SIG-M5 treated with dmso at 0.1 percent for 504 hours (cell line): Measurements from ENCODE around the gene ALDH16A1.

ENCODE experiments used
- DNase-seq: peaks from one replicate; lab custom pipeline; 2025; ENCODE audit not compliant: unreplicated experiment; lab: John Stamatoyannopoulos, UW

Gene ALDH16A1

GRCh38 chr19:49487277-49488045, 34.4 kb downstream of the ALDH16A1 start, which contains the start of gene RPL13A:
TSS of gene RPL13A (plus strand) at chr19:49487608. CDS start at chr19:49487630, 22 bp downstream.
- DNase-seq, result peak; percentile 96

GRCh38 chr19:49488046-49488862, 35.2 kb downstream of the ALDH16A1 start:
- DNase-seq, result peak; percentile 38

GRCh38 chr19:49488863-49489537, 36.0 kb downstream of the ALDH16A1 start:
- DNase-seq, result no peak

- DNase-seq, result peak; percentile 46
Measured at GRCh38 chr19:49489601-49490167, 36.7 kb downstream of the ALDH16A1 start.

GRCh38 chr19:49490287-49491029, 37.4 kb downstream of the ALDH16A1 start:
- no peak for DNase-seq

- DNase-seq, result no peak
Measured at GRCh38 chr19:49491030-49491803, 38.2 kb downstream of the ALDH16A1 start.

- no peak for DNase-seq
Measured at GRCh38 chr19:49491804-49492572, 39.0 kb downstream of the ALDH16A1 start.

- peak; percentile 55 for DNase-seq
Measured at GRCh38 chr19:49492573-49493405, 39.8 kb downstream of the ALDH16A1 start.

- no peak for DNase-seq
Measured at GRCh38 chr19:49496574-49497008, 43.6 kb downstream of the ALDH16A1 start.

- peak; percentile 90 for DNase-seq
Measured at GRCh38 chr19:49497047-49497788, 44.2 kb downstream of the ALDH16A1 start.

- no peak for DNase-seq
Measured at GRCh38 chr19:49497789-49498103, 44.7 kb downstream of the ALDH16A1 start.

GRCh38 chr19:49498475-49498874, 45.5 kb downstream of the ALDH16A1 start:
- no peak for DNase-seq

- no peak for DNase-seq
Measured at GRCh38 chr19:49499030-49499670, 46.1 kb downstream of the ALDH16A1 start.

GRCh38 chr19:49502866-49503581, 50.0 kb downstream of the ALDH16A1 start:
- DNase-seq, result peak; percentile 62

GRCh38 chr19:49503582-49503962, 50.5 kb downstream of the ALDH16A1 start:
- DNase-seq, result no peak

- DNase-seq, result peak; percentile 86
Measured at GRCh38 chr19:49506575-49507105, 53.6 kb downstream of the ALDH16A1 start.
